GM12878 (cell line): ENCODE measurements around the gene IL10RA. TPM values are rescaled to one million over a fixed set of nuclear protein-coding genes. Genes with fewer than 3 reads are reported as not detected.

Experiments
- ATAC-seq: fragments of 200-7000 bp; cut with Tn5 transposase; 3 replicates; pipeline ENCODE4 v1.9.1; 2020; ENCODE audit warnings: mild to moderate bottlenecking, moderate library complexity
- BruUV-seq: library from RNA; stranded (reverse); fragments of 400-500 nt; replicated peaks from 2 replicates; lab custom pipeline; 2021; lab: Mats Ljungman, UMichigan
- CTCF ChIA-PET: fragments of 300-600 bp; sonication (Branson Sonifier 250); formaldehyde crosslinking; extraction: SDS; loops from one replicate; lab custom pipeline; 2021; ENCODE audit warnings: inconsistent platforms; lab: Yijun Ruan, JAX
- POLR2A ChIA-PET: fragments of 350-600 bp; formaldehyde crosslinking; extraction: SDS; loops from one replicate; lab custom pipeline; 2021; ENCODE audit warnings: inconsistent platforms; lab: Charles Lee
- RAD21 ChIA-PET: fragments of 300-600 bp; sonication (Branson Sonifier 250); formaldehyde crosslinking; loops from one replicate; lab custom pipeline; 2023; ENCODE audit warnings: antibody characterized with exemption; ENCODE audit not compliant: unreplicated experiment; lab: Charles Lee
- SMC1A ChIA-PET: fragments of 300-600 bp; sonication (Branson Sonifier 250); formaldehyde crosslinking; loops from one replicate; lab custom pipeline; 2023; ENCODE audit not compliant: unreplicated experiment, uncharacterized antibody; lab: Charles Lee
- DNase-seq: peaks from one replicate; pipeline ENCODE4 v3.0.0-alpha.2; 2011; ENCODE audit warnings: low read depth, low spot score
- FAIRE-seq: peaks from 3 replicates; lab custom pipeline; 2011; peaks lifted over from hg19 to GRCh38; lab: Jason Lieb, UNC
- H2AFZ ChIP-seq: 2 replicates; pipeline ENCODE4 v1.6.0; 2011; ENCODE audit warnings: low read depth, low read length, control low read depth; ENCODE audit not compliant: control insufficient read depth
- H3K27ac ChIP-seq: 2 replicates; pipeline ENCODE4 v1.5.1; 2011; ENCODE audit warnings: control low read depth; ENCODE audit not compliant: control insufficient read depth, insufficient read depth
- H3K27me3 ChIP-seq, 2 experiments: replicated peaks in 1 of 2; 2 replicates each; pipeline versions ENCODE4 v1.6.0 to v1.6.1; 2011; ENCODE audit warnings: low read length in 1 of 2; ENCODE audit not compliant: control insufficient read depth in 2 of 2, insufficient read depth in 2 of 2
- H3K36me3 ChIP-seq, 2 experiments: 2 replicates each; pipeline ENCODE4 v1.5.1; 2011; ENCODE audit warnings: low read length in 1 of 2; ENCODE audit not compliant: control insufficient read depth in 2 of 2, insufficient read depth in 2 of 2
- H3K4me1 ChIP-seq: 2 replicates; pipeline ENCODE4 v1.6.1; 2011; ENCODE audit warnings: mild to moderate bottlenecking, low read length, moderate library complexity, mixed read lengths; ENCODE audit not compliant: control insufficient read depth, insufficient read depth
- H3K4me2 ChIP-seq: 2 replicates; pipeline ENCODE4 v1.6.0; 2011; ENCODE audit warnings: control low read depth; ENCODE audit not compliant: control insufficient read depth, insufficient read depth
- H3K4me3 ChIP-seq: fragments of 200-600 bp; sonication (generic); 2 replicates; pipeline ENCODE4 v1.5.1; 2016
- H3K79me2 ChIP-seq: 2 replicates; pipeline ENCODE4 v1.6.0; 2011; ENCODE audit warnings: low read length; ENCODE audit not compliant: control insufficient read depth, insufficient read depth
- H3K9ac ChIP-seq: 2 replicates; pipeline ENCODE4 v1.8.0; 2011; ENCODE audit warnings: low read length, control low read depth, mixed read lengths; ENCODE audit not compliant: control insufficient read depth, insufficient read depth
- H3K9me3 ChIP-seq: replicated peaks from 3 replicates; pipeline ENCODE4 v1.5.1; 2011; ENCODE audit warnings: mild to moderate bottlenecking, low read length; ENCODE audit not compliant: control insufficient read depth, insufficient read depth
- H4K20me1 ChIP-seq: 2 replicates; pipeline ENCODE4 v1.6.0; 2011; ENCODE audit not compliant: control insufficient read depth, insufficient read depth
- ATF7 ChIP-seq: fragments of 450-650 bp; IDR thresholded peaks from 2 replicates; pipeline ENCODE4 v1.6.1; 2016; ENCODE audit warnings: low read depth, mild to moderate bottlenecking
- BCL3 ChIP-seq: IDR thresholded peaks from 2 replicates; pipeline ENCODE4 v1.6.1; 2011; ENCODE audit warnings: borderline replicate concordance, low read depth, mild to moderate bottlenecking, moderate library complexity, low read length; ENCODE audit not compliant: insufficient read depth, poor library complexity, severe bottlenecking
- DPF2 ChIP-seq: fragments of 450-650 bp; IDR thresholded peaks from 2 replicates; pipeline ENCODE4 v1.6.1; 2017; ENCODE audit warnings: mild to moderate bottlenecking
- EED ChIP-seq: sonication (generic); IDR thresholded peaks from 2 replicates; pipeline ENCODE4 v1.6.1; 2016; ENCODE audit warnings: antibody characterized with exemption, low read depth
- IKZF2 ChIP-seq, 2 experiments: fragments of 450-650 bp; IDR thresholded peaks; 2 replicates each; pipeline ENCODE4 v1.6.1; 2017; ENCODE audit warnings: mild to moderate bottlenecking in 2 of 2, moderate library complexity in 2 of 2
- JUND ChIP-seq: IDR thresholded peaks from 2 replicates; pipeline ENCODE4 v1.6.1; 2012; ENCODE audit warnings: low read depth, mild to moderate bottlenecking, low read length, improper control_type of control experiment, moderate library complexity
- NFXL1 ChIP-seq: fragments of 450-650 bp; IDR thresholded peaks from 2 replicates; pipeline ENCODE4 v1.6.1; 2017; ENCODE audit warnings: antibody characterized with exemption, mild to moderate bottlenecking, borderline replicate concordance
- NR2C1 ChIP-seq: fragments of 450-650 bp; IDR thresholded peaks from 2 replicates; pipeline ENCODE4 v1.6.1; 2017; ENCODE audit warnings: antibody characterized with exemption, mild to moderate bottlenecking, moderate library complexity
- RUNX3 ChIP-seq: IDR thresholded peaks from 2 replicates; pipeline ENCODE4 v1.6.1; 2012; ENCODE audit warnings: low read length, inconsistent platforms
- STAT1 ChIP-seq: fragments of 450-650 bp; conservative IDR thresholded peaks from 2 replicates; pipeline ENCODE4 v1.6.1; 2014; ENCODE audit warnings: antibody characterized with exemption, mild to moderate bottlenecking
- WGBS: methylation state at CpG from one replicate; pipeline ENCODE4 v1.1.6; 2016; ENCODE audit warnings: low lambda C conversion rate; ENCODE audit not compliant: insufficient replicate concordance, insufficient coverage; ENCODE audit errors: missing lambda C conversion rate; 5-methylcytosine and 5-hydroxymethylcytosine counted together
- in situ Hi-C: fragments of 300-500 bp; cut with MboI; formaldehyde crosslinking; loops from 9 replicates; pipeline ENCODE4 v1.14.3; 2018; ENCODE audit warnings: mixed read lengths
- intact Hi-C: fragments of 100-400 bp; cut with micrococcal nuclease; formaldehyde crosslinking; loops from one replicate; pipeline ENCODE4 v1.14.2; 2022; ENCODE audit not compliant: unreplicated experiment
- polyA plus RNA-seq, 11 experiments: library from polyadenylated mRNA; depleted of rRNA in 4 of 11; unstranded in 6 of 11; stranded (reverse) in 5 of 11; fragments of >200 nt; fragmentation: Nextera tagmentation in 4 of 11; fragmentation: Illumina TruSeq in 1 of 11; extraction: Ambion mirVana in 4 of 11; extraction: Trizol in 1 of 11; gene quantifications; 1 replicate in 1 of 11; 2 replicates in 10 of 11; pipeline versions ENCODE4 v1.2.1 to v1.2.3, GENCODE V29; 2011 to 2016; ENCODE audit warnings: inconsistent platforms in 2 of 11, missing spikeins in 2 of 11, low read depth in 1 of 11
- total RNA-seq, 4 experiments: library from RNA; depleted of rRNA in 3 of 4; stranded (reverse); fragments of >200 nt in 3 of 4; fragmentation: Illumina TruSeq in 1 of 4; extraction: Trizol in 1 of 4; gene quantifications; 2 replicates each; pipeline versions ENCODE4 v1.2.1 to v1.2.3, GENCODE V29; 2013 to 2021
- TF ChIP-seq, protein P1 (sequence below): fragments of 450-650 bp; IDR thresholded peaks from 2 replicates; pipeline ENCODE4 v1.6.1; 2016; ENCODE audit warnings: mild to moderate bottlenecking, moderate library complexity, borderline replicate concordance
- TF ChIP-seq, protein P2 (sequence below): fragments of 450-650 bp; IDR thresholded peaks from 2 replicates; pipeline ENCODE4 v1.6.1; 2016; ENCODE audit warnings: mild to moderate bottlenecking

The IL10RA gene
- total and polyA plus RNA-seq, 10 of the 15 experiments (the other 5 are each of a cell fraction or from before 2014, with no cell fraction given), result 0.77 to 45.9 (median 9.6) TPM

GRCh38 chr11:117936973-117937372 lies 49.2 kb upstream of the IL10RA start (continued):
- TF ChIP-seq, protein P1, sequence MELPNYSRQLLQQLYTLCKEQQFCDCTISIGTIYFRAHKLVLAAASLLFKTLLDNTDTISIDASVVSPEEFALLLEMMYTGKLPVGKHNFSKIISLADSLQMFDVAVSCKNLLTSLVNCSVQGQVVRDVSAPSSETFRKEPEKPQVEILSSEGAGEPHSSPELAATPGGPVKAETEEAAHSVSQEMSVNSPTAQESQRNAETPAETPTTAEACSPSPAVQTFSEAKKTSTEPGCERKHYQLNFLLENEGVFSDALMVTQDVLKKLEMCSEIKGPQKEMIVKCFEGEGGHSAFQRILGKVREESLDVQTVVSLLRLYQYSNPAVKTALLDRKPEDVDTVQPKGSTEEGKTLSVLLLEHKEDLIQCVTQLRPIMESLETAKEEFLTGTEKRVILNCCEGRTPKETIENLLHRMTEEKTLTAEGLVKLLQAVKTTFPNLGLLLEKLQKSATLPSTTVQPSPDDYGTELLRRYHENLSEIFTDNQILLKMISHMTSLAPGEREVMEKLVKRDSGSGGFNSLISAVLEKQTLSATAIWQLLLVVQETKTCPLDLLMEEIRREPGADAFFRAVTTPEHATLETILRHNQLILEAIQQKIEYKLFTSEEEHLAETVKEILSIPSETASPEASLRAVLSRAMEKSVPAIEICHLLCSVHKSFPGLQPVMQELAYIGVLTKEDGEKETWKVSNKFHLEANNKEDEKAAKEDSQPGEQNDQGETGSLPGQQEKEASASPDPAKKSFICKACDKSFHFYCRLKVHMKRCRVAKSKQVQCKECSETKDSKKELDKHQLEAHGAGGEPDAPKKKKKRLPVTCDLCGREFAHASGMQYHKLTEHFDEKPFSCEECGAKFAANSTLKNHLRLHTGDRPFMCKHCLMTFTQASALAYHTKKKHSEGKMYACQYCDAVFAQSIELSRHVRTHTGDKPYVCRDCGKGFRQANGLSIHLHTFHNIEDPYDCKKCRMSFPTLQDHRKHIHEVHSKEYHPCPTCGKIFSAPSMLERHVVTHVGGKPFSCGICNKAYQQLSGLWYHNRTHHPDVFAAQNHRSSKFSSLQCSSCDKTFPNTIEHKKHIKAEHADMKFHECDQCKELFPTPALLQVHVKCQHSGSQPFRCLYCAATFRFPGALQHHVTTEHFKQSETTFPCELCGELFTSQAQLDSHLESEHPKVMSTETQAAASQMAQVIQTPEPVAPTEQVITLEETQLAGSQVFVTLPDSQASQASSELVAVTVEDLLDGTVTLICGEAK, result no peak
- TF ChIP-seq, protein P2, sequence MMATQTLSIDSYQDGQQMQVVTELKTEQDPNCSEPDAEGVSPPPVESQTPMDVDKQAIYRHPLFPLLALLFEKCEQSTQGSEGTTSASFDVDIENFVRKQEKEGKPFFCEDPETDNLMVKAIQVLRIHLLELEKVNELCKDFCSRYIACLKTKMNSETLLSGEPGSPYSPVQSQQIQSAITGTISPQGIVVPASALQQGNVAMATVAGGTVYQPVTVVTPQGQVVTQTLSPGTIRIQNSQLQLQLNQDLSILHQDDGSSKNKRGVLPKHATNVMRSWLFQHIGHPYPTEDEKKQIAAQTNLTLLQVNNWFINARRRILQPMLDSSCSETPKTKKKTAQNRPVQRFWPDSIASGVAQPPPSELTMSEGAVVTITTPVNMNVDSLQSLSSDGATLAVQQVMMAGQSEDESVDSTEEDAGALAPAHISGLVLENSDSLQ, result peak; percentile 81
- TF ChIP-seq JUND, result no peak
- 0 out of 2 replicates have a peak, but pooled peaks have one; percentile 29 for TF ChIP-seq EED
- no peak for TF ChIP-seq STAT1
- TF ChIP-seq IKZF2 (IDR thresholded peaks at IDR 0.05), result peak; percentile 40 to 47; a peak in 2 of 4 replicates
- TF ChIP-seq ATF7, result peak; percentile 64; the same call in 1 of the 2 replicates

DNA sequence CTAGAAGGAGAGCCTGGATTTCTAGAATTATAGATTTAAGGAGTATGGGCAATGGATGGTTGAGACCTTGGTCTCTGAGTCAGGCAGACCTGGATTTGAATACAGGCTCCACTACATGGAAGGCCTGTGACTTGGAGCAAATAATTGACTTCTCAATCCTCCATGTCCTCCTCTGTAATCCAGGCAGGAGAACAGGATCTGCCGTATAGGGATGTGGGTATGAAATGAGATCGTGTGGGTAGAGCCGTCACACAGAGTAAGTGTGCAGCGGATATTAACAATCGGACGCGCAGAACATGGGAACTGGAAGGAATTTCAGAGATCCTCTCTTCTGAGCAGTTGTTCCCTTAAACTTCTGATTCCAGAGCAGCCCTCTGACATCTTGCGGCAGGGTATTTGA lies 45.5 kb upstream of the IL10RA start:
- 97% methylated on average over 8 of the region's 8 CpGs for WGBS
- TF ChIP-seq NFXL1 (no peak), RUNX3 (no peak), DPF2 (no peak), BCL3 (no peak), NR2C1 (no peak)

More for the DNA sequence above, 45.5 kb upstream of the IL10RA start:
- no peak overlapping the region for H3K27ac ChIP-seq
- H3K4me1 ChIP-seq, result peaks cover 27% of the 10 kb centered on the region
- SMC1A ChIA-PET, result interaction anchor here (0.6 to 9.1 kb wide), 5 partner anchors 7 to 116 kb away, joined by 3 to 160 read pairs (median 5); partner anchors contain the start of genes FXYD2 and TMPRSS13
- no peak overlapping the region for H3K4me2 ChIP-seq
- CTCF ChIA-PET, result interaction anchor here (1.4 to 7.9 kb wide), 4 partner anchors 10 to 133 kb away, joined by 4 to 238 read pairs (median 8); no protein-coding TSS in a partner anchor
- ATAC-seq, result no peak
- H3K27me3 ChIP-seq, result no peaks in the 10 kb centered on the region
- no peak for FAIRE-seq
- RAD21 ChIA-PET, result no interaction called here
- no peaks in the 10 kb centered on the region for H3K79me2 ChIP-seq
- H3K4me3 ChIP-seq, result no peak overlapping the region
- intact Hi-C loops, result no loop called here
- DNase-seq, result no peak
- no peaks in the 10 kb centered on the region for H3K9me3 ChIP-seq
- in situ Hi-C loops, result no loop called here
- H3K36me3 ChIP-seq, result no peaks in the 10 kb centered on the region
- no peak overlapping the region for H3K9ac ChIP-seq
- no TSS peak for BruUV-seq
- POLR2A ChIA-PET, result interaction anchor here (1.3 kb wide), 1 partner anchor 37 kb away, joined by 3 read pairs; no protein-coding TSS in a partner anchor
- H2AFZ ChIP-seq, result no peak overlapping the region
- no peaks in the 10 kb centered on the region for H4K20me1 ChIP-seq
